HEK293 (cell line): Measurements from ENCODE around the gene PHLPP2.
"Not testable (repeated sequence)": the region's sequence is repeated elsewhere in the genome, so short reads cannot be mapped to it uniquely, and the experiment has no call there.

Experiments used
- SETDB1 ChIP-seq: IDR thresholded peaks from one replicate; pipeline ENCODE4 v1.6.1; 2017; ENCODE audit warnings: mild to moderate bottlenecking, low read length, moderate library complexity, mixed read lengths; ENCODE audit not compliant: insufficient read length
- ZEB2 ChIP-seq: fragments of 450-650 bp; formaldehyde crosslinking; IDR thresholded peaks from 2 replicates; pipeline ENCODE4 v1.5.1; 2016; ENCODE audit warnings: missing biosample characterization, missing genetic modification characterization
- ZIC2 ChIP-seq: fragments of 450-650 bp; formaldehyde crosslinking; IDR thresholded peaks from 2 replicates; pipeline ENCODE4 v1.5.1; 2016; ENCODE audit warnings: missing biosample characterization, missing genetic modification characterization
- ZNF184 ChIP-seq: fragments of 450-650 bp; IDR thresholded peaks from 2 replicates; pipeline ENCODE4 v1.5.1; 2018; ENCODE audit warnings: missing biosample characterization, mild to moderate bottlenecking, missing genetic modification characterization
- ZNF24 ChIP-seq: fragments of 450-650 bp; formaldehyde crosslinking; IDR thresholded peaks from 2 replicates; pipeline ENCODE4 v1.5.1; 2016; ENCODE audit warnings: missing biosample characterization, missing genetic modification characterization
- ZNF561 ChIP-seq: fragments of 450-650 bp; IDR thresholded peaks from 2 replicates; pipeline ENCODE4 v1.5.1; 2018; ENCODE audit warnings: missing biosample characterization, missing genetic modification characterization, borderline replicate concordance
- TF ChIP-seq, protein P1 (sequence below): fragments of 450-650 bp; formaldehyde crosslinking; IDR thresholded peaks from 2 replicates; pipeline ENCODE4 v1.5.1; 2016; ENCODE audit warnings: missing biosample characterization, missing genetic modification characterization
- TF ChIP-seq, protein P2 (sequence below): sonication (generic); formaldehyde crosslinking; IDR thresholded peaks from 2 replicates; pipeline ENCODE4 v1.8.1; 2022; ENCODE audit warnings: mild to moderate bottlenecking, moderate library complexity, missing genetic modification reagents
- TF ChIP-seq, protein P3 (sequence below): fragments of 450-650 bp; formaldehyde crosslinking; IDR thresholded peaks from 2 replicates; pipeline ENCODE4 v1.5.1; 2016; ENCODE audit warnings: missing biosample characterization, missing genetic modification characterization, borderline replicate concordance
- TF ChIP-seq, protein P4 (sequence below): fragments of 450-650 bp; formaldehyde crosslinking; IDR thresholded peaks from 2 replicates; pipeline ENCODE4 v1.5.1; 2016; ENCODE audit warnings: missing biosample characterization, missing genetic modification characterization
- TF ChIP-seq, protein P5 (sequence below): fragments of 450-650 bp; formaldehyde crosslinking; IDR thresholded peaks from 2 replicates; pipeline ENCODE4 v1.5.1; 2016; ENCODE audit warnings: missing biosample characterization, missing genetic modification characterization, low read depth

- TF ChIP-seq, protein P1, sequence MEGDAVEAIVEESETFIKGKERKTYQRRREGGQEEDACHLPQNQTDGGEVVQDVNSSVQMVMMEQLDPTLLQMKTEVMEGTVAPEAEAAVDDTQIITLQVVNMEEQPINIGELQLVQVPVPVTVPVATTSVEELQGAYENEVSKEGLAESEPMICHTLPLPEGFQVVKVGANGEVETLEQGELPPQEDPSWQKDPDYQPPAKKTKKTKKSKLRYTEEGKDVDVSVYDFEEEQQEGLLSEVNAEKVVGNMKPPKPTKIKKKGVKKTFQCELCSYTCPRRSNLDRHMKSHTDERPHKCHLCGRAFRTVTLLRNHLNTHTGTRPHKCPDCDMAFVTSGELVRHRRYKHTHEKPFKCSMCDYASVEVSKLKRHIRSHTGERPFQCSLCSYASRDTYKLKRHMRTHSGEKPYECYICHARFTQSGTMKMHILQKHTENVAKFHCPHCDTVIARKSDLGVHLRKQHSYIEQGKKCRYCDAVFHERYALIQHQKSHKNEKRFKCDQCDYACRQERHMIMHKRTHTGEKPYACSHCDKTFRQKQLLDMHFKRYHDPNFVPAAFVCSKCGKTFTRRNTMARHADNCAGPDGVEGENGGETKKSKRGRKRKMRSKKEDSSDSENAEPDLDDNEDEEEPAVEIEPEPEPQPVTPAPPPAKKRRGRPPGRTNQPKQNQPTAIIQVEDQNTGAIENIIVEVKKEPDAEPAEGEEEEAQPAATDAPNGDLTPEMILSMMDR = not testable (repeated sequence)
- TF ChIP-seq ZIC2 (tag by site-specific recombination); ZNF184 (tag by site-specific recombination); ZNF561 (tag by site-specific recombination); SETDB1; ZNF24 (tag by site-specific recombination); ZEB2: not testable (repeated sequence)
- TF ChIP-seq, protein P2, sequence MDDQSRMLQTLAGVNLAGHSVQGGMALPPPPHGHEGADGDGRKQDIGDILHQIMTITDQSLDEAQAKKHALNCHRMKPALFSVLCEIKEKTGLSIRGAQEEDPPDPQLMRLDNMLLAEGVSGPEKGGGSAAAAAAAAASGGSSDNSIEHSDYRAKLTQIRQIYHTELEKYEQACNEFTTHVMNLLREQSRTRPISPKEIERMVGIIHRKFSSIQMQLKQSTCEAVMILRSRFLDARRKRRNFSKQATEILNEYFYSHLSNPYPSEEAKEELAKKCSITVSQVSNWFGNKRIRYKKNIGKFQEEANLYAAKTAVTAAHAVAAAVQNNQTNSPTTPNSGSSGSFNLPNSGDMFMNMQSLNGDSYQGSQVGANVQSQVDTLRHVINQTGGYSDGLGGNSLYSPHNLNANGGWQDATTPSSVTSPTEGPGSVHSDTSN (CRISPR knock-in tag) = not testable (repeated sequence)
- TF ChIP-seq, protein P3, sequence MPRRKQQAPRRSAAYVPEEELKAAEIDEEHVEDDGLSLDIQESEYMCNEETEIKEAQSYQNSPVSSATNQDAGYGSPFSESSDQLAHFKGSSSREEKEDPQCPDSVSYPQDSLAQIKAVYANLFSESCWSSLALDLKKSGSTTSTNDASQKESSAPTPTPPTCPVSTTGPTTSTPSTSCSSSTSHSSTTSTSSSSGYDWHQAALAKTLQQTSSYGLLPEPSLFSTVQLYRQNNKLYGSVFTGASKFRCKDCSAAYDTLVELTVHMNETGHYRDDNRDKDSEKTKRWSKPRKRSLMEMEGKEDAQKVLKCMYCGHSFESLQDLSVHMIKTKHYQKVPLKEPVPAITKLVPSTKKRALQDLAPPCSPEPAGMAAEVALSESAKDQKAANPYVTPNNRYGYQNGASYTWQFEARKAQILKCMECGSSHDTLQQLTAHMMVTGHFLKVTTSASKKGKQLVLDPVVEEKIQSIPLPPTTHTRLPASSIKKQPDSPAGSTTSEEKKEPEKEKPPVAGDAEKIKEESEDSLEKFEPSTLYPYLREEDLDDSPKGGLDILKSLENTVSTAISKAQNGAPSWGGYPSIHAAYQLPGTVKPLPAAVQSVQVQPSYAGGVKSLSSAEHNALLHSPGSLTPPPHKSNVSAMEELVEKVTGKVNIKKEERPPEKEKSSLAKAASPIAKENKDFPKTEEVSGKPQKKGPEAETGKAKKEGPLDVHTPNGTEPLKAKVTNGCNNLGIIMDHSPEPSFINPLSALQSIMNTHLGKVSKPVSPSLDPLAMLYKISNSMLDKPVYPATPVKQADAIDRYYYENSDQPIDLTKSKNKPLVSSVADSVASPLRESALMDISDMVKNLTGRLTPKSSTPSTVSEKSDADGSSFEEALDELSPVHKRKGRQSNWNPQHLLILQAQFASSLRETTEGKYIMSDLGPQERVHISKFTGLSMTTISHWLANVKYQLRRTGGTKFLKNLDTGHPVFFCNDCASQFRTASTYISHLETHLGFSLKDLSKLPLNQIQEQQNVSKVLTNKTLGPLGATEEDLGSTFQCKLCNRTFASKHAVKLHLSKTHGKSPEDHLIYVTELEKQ (tag by site-specific recombination) = not testable (repeated sequence)
- TF ChIP-seq, protein P4, sequence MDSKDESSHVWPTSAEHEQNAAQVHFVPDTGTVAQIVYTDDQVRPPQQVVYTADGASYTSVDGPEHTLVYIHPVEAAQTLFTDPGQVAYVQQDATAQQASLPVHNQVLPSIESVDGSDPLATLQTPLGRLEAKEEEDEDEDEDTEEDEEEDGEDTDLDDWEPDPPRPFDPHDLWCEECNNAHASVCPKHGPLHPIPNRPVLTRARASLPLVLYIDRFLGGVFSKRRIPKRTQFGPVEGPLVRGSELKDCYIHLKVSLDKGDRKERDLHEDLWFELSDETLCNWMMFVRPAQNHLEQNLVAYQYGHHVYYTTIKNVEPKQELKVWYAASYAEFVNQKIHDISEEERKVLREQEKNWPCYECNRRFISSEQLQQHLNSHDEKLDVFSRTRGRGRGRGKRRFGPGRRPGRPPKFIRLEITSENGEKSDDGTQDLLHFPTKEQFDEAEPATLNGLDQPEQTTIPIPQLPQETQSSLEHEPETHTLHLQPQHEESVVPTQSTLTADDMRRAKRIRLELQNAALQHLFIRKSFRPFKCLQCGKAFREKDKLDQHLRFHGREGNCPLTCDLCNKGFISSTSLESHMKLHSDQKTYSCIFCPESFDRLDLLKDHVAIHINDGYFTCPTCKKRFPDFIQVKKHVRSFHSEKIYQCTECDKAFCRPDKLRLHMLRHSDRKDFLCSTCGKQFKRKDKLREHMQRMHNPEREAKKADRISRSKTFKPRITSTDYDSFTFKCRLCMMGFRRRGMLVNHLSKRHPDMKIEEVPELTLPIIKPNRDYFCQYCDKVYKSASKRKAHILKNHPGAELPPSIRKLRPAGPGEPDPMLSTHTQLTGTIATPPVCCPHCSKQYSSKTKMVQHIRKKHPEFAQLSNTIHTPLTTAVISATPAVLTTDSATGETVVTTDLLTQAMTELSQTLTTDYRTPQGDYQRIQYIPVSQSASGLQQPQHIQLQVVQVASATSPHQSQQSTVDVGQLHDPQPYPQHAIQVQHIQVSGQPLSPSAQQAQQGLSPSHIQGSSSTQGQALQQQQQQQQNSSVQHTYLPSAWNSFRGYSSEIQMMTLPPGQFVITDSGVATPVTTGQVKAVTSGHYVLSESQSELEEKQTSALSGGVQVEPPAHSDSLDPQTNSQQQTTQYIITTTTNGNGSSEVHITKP = not testable (repeated sequence)
- TF ChIP-seq, protein P5, sequence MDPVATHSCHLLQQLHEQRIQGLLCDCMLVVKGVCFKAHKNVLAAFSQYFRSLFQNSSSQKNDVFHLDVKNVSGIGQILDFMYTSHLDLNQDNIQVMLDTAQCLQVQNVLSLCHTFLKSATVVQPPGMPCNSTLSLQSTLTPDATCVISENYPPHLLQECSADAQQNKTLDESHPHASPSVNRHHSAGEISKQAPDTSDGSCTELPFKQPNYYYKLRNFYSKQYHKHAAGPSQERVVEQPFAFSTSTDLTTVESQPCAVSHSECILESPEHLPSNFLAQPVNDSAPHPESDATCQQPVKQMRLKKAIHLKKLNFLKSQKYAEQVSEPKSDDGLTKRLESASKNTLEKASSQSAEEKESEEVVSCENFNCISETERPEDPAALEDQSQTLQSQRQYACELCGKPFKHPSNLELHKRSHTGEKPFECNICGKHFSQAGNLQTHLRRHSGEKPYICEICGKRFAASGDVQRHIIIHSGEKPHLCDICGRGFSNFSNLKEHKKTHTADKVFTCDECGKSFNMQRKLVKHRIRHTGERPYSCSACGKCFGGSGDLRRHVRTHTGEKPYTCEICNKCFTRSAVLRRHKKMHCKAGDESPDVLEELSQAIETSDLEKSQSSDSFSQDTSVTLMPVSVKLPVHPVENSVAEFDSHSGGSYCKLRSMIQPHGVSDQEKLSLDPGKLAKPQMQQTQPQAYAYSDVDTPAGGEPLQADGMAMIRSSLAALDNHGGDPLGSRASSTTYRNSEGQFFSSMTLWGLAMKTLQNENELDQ (tag by site-specific recombination) = not testable (repeated sequence)
Observed at GRCh38 chr16:71595340-71595826, 129.1 kb downstream of the PHLPP2 start.
